Tibial artery (tissue), 4 donors: Measurements from ENCODE around the gene SORBS2.

Source experiments
- DNase-seq, 2 donors: peaks; one replicate each; pipeline ENCODE4 v3.0.0-alpha.2; 2019
- H3K27ac ChIP-seq, 2 donors: fragments of 200-600 bp; sonication (generic) in 1 of 2; 1 replicate in 1 of 2; 2 replicates in 1 of 2; pipeline ENCODE4 v1.5.1; 2018 to 2019; ENCODE audit warnings: mild to moderate bottlenecking in 1 of 2
- H3K27me3 ChIP-seq, 2 donors: fragments of 200-600 bp; sonication (generic) in 1 of 2; one replicate each; pipeline versions ENCODE4 v1.5.1 to v1.6.0; 2016 to 2019
- H3K36me3 ChIP-seq, 3 donors: fragments of 200-600 bp; sonication (generic) in 2 of 3; one replicate each; pipeline ENCODE4 v1.5.1; 2016 to 2019; ENCODE audit warnings: mild to moderate bottlenecking in 2 of 3
- H3K4me1 ChIP-seq, 4 donors: fragments of 200-600 bp; sonication (generic) in 2 of 4; 1 replicate in 3 of 4; 2 replicates in 1 of 4; pipeline ENCODE4 v1.5.1; 2016 to 2019
- H3K4me3 ChIP-seq, 2 donors: fragments of 200-600 bp; sonication (generic) in 1 of 2; 1 replicate in 1 of 2; 2 replicates in 1 of 2; pipeline ENCODE4 v1.5.1; 2018 to 2019; ENCODE audit warnings: mild to moderate bottlenecking in 2 of 2
- H3K9me3 ChIP-seq, 3 donors: fragments of 200-600 bp; sonication (generic) in 1 of 3; one replicate each; pipeline ENCODE4 v1.5.1; 2016 to 2019
- CTCF ChIP-seq, 2 experiments: fragments of 200-600 bp in 1 of 2; fragments of 450-650 bp in 1 of 2; IDR thresholded peaks; one replicate each; pipeline ENCODE4 v1.5.1; 2017 to 2019; ENCODE audit warnings: antibody characterized with exemption in 2 of 2, mild to moderate bottlenecking in 1 of 2, moderate library complexity in 1 of 2
- intact Hi-C: fragments of 100-400 bp; cut with DNase I; formaldehyde crosslinking; loops from one replicate; pipeline ENCODE4 v1.15.0; 2023; ENCODE audit warnings: low total_unique reads

Gene SORBS2

GRCh38 chr4:185774131-185774653, 37.8 kb downstream of the SORBS2 start:
- Histone ChIP-seq H3K36me3 (no peaks in the 10 kb centered on the region), H3K27me3 (no peaks in the 10 kb centered on the region), H3K4me1 (peaks cover 0 to 33% (median 3%) of the 10 kb centered on the region in 4 donors), H3K27ac (peak overlapping the region; percentile 89 to 96), H3K4me3 (peak overlapping the region; percentile 61), H3K9me3 (no peaks in the 10 kb centered on the region)
- no peak for DNase-seq
- intact Hi-C loops: loop anchor here (5.0 to 10.0 kb wide), 4 partner anchors 37 to 253 kb away; no protein-coding TSS in a partner anchor
- TF ChIP-seq CTCF (IDR thresholded peaks at IDR 0.05): no peak

GRCh38 chr4:185773419-185773818, 38.6 kb downstream of the SORBS2 start:
- intact Hi-C loops: loop anchor here (5.0 to 10.0 kb wide), 4 partner anchors 36 to 254 kb away; no protein-coding TSS in a partner anchor
- Histone ChIP-seq H3K4me3 (peak overlapping the region; percentile 61), H3K27ac (peak overlapping the region; percentile 89 to 96), H3K4me1 (peaks cover 0 to 41% (median 3%) of the 10 kb centered on the region in 4 donors), H3K27me3 (no peaks in the 10 kb centered on the region), H3K36me3 (no peaks in the 10 kb centered on the region), H3K9me3 (no peaks in the 10 kb centered on the region)
- peak; percentile 42 to 94 for DNase-seq
- TF ChIP-seq CTCF (IDR thresholded peaks at IDR 0.05): no peak

GRCh38 chr4:185772391-185773093, 39.5 kb downstream of the SORBS2 start:
- no peaks in the 10 kb centered on the region for H3K9me3 ChIP-seq
- peak overlapping the region; percentile 61 for H3K4me3 ChIP-seq
- H3K27ac ChIP-seq: peak overlapping the region; percentile 89 to 96
- no peaks in the 10 kb centered on the region for H3K27me3 ChIP-seq
- DNase-seq: no peak
- intact Hi-C loops: loop anchor here (5.0 to 10.0 kb wide), 4 partner anchors 35 to 255 kb away; no protein-coding TSS in a partner anchor
- TF ChIP-seq CTCF (IDR thresholded peaks at IDR 0.05): no peak
- H3K36me3 ChIP-seq: no peaks in the 10 kb centered on the region
- H3K4me1 ChIP-seq: peaks cover 0 to 49% (median 8%) of the 10 kb centered on the region in 4 donors

GRCh38 chr4:185771711-185772390, 40.1 kb downstream of the SORBS2 start:
- H3K9me3 ChIP-seq: no peaks in the 10 kb centered on the region
- H3K27ac ChIP-seq: peak overlapping the region; percentile 89 to 96
- intact Hi-C loops: loop anchor here (5.0 to 10.0 kb wide), 4 partner anchors 35 to 255 kb away; no protein-coding TSS in a partner anchor
- peak overlapping the region; percentile 61 for H3K4me3 ChIP-seq
- H3K4me1 ChIP-seq: peaks cover 0 to 51% (median 8%) of the 10 kb centered on the region in 4 donors
- H3K27me3 ChIP-seq: no peaks in the 10 kb centered on the region
- no peak for DNase-seq
- TF ChIP-seq CTCF (IDR thresholded peaks at IDR 0.05): no peak
- H3K36me3 ChIP-seq: no peaks in the 10 kb centered on the region

GRCh38 chr4:185767528-185767927, 44.5 kb downstream of the SORBS2 start:
- Histone ChIP-seq H3K27me3 (no peaks in the 10 kb centered on the region), H3K36me3 (no peaks in the 10 kb centered on the region), H3K9me3 (no peaks in the 10 kb centered on the region), H3K27ac (peak overlapping the region in 1 of 2 donors; percentile 96), H3K4me1 (peaks cover 0 to 72% (median 12%) of the 10 kb centered on the region in 4 donors), H3K4me3 (no peak overlapping the region)
- no peak for DNase-seq
- TF ChIP-seq CTCF (IDR thresholded peaks at IDR 0.05): no peak
- intact Hi-C loops: no loop called here
